ENCODE data around the gene RMI2.
"Not testable (repeated sequence)": the region's sequence is repeated elsewhere in the genome, so short reads cannot be mapped to it uniquely, and the experiment has no call there.

Gene RMI2

DNA sequence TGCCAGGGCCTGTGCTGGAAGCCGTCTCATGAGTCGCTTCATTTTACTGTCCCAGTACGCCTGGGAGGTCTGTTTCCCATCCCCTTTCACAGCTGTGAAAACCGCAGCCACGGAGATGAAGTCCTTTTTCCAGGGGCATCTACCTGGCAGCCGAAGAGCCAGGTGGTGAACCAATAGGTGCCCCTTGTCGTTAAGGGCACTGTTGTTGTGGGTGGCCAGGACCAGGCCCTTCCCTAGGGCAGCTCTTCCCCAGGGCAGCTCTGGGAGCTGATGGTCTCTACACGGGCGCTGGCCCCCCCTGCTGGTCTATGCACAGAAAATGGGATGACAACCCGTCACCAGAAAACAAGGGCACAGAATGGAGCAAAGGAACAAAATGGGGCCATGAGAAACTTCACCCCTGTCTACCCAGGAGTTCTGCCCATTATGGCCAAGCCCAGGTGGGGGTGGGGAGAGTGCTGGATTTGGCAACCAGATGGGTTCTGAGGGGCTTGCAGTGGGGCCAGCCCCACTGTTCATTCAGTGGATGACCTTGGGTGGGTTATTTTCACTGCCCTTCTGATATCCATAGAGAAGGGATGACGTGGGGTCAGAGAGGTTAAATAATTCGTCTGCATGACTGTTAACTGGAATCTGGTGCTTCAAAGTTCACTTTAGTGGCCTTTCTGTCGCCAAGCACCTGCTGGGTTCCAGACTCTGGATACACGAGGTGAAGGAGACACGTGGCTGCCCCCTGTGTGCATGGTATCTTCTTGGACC lies 11.5 kb downstream of the RMI2 start:
- peak; percentile 59 for DNase-seq

DNA sequence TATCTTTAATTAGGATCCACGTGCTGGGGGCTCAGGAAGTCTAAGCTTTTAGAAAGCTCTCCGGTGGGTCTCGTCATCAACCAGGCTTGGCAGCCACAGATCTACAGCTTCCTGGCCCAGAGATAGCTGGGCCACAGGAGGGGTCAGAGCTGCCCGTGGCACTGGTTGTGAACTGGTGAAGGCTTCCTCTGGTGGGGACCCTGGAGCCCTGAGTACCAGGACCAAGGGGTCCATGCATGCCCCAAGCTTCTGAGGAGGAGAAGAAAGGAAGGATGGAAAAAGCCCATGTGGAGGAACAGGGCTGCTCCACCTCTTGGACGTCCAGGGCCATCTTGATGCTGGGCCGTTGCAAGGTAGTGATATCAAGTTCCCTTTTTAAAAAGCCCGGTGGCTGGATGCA lies 13.3 kb downstream of the RMI2 start:
- DNase-seq, result no peak

DNA sequence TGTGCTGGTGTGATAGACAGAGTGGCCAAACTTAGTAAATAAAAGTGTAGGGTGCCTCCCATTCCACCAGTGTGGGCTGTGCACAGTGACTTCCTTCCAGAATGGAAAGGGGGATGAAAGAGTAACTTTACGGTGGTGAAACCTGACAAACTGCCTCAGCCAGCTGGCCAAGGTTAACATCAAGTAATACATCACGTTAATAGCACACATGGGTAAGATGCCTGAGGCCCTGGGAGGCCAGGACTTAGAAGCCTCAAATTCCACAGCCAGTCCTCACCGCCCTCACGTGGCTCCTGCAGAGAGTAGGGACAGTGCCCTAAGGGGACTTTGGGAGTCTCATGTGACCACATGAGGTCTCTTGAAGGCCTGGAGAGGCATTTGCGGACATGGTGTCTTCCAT lies 14.1 kb downstream of the RMI2 start:
- DNase-seq, result no peak

DNA sequence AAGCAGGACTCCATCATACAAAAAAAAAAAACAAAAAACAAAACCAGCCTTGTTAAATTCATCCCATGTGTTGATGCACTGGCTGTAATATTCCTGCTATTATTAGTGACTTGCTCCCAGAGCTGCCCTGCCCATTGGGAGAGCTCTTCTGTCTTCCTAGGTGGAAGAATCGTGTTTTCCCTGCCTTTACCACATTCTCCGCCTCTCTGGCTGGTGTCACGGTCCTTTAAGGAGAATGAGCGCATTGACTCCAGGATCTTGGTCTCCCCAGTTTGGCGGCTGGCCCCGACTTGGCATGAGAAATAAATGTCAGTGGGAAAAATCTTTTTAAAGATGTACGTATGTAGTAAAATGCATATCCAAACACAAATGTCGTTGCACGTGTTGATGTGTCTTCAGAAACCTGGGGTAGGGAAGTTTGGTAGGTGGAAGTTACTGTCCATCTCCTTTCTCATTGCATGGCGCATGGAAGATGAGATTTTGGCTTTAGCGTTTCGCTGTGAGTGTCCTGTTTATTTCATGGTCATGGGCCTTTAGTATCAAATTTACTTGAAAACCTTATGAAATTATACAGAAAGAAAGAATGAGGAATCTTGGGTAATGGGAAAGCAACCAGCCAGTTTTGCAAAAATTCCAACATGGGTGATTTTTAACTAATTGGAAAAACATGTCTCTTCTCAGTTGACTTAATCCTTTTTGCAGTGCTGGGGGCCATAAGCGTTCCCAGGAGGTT lies 15.5 kb downstream of the RMI2 start:
- DNase-seq, result no peak

DNA sequence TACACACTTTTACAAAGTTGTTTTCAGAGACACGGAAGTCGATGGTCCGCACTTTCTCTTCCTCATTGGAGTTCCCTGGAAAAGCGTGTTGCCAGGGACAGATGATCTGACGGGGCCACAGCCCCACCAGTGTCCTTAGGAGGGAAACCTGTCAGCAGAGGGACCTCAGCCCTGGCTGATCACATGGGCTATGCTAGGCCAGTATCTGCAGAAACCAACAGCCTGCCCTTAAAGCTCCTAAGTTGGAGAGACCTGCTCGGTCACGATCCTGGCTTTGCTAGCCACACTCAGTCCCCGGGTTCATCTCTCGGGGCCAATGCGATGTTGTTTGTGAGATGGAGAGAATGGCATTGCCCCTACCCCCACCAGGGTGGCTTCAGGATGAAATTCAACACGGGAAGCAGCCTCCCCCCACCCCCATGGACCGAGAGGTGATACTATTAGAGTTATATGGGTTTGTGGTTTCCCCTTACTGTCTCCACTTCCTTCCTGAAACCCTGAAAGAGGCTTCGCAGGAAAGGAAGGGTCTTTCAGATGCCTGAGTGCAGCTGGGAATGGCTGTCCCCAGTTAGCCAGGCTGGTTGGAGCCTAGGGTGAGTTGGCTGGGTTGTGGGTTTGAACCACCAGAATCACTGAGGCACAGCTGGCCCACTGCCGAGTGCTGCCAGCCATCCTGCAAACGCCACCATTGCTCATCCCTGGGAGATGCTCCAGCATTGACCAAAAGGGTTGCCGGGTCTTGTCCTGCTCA lies 16.6 kb downstream of the RMI2 start:
- peak; percentile 39 for DNase-seq

DNA sequence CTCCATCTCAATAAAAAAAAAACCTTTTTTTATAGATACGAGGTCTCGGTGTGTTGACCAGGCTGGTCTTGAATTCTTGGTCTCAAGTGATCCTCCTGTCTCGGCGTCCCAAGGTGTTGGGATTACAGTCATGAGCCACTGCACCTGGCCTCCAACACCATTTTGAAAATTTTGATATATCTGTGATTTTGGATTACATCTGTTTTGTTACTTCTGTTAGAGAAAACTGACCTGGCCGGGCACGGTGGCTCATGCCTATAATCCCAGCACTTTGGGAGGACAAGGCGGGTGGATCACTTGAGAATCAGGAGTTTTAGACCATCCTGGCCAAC lies 18.6 kb downstream of the RMI2 start:
- no peak for DNase-seq

DNA sequence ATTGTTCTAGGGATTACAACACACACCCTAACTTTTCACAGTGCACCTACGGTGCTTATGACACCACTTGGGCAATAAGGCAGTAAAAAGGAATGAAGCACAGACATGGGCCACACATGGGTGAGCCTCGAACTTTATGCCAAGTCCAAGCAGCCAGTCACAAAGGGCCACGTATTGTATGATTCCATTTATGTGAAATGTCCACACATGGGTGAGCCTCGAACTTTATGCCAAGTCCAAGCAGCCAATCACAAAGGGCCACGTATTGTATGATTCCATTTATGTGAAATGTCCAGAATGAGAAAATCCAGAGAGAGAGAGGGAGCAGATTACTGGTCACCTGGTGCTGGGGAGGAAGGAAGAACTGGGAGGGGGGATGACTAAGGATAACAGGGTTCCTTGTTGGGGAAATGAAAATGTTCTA lies 22.2 kb downstream of the RMI2 start:
- no peak for DNase-seq

DNA sequence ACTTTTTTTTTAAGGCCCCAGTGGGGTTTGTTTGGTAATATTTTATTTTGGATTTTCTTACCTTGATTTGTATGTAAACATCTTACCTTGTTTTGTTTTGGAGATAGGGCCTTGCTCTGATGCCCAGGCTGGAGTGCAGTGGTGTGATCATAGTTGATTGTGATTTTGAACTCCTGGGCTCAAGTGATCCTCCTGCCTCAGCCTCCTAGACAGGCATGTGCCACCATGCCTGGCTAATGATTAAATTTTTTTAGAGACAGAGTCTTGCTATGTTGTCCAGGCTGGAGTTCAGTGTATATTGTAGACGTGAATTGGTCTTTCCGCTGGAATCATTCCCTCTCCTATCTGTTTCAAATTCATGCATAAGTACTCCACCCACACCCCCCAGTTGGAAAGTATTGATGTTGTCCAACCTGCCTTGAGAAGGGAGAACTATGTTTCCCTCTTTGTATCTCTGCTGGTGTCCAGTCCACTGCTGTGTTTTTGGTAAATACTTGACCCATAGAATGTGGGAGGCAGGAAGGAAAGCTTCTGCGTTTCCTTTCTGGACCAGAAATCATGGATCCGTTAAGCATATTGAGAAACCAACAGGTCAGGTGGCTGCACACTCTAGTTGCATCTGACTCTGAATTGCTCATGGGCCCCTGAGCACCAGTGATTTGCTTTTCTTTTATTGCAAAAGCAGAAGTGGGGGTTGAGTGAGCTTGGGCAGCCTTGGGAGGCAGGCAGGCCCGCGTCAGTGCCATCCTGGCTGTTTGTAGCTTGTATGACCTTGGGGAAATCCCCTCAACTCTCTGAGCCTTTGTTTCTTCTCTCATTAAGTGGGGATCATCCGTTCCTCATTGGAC lies 25.0 kb downstream of the RMI2 start:
- DNase-seq, result no peak

DNA sequence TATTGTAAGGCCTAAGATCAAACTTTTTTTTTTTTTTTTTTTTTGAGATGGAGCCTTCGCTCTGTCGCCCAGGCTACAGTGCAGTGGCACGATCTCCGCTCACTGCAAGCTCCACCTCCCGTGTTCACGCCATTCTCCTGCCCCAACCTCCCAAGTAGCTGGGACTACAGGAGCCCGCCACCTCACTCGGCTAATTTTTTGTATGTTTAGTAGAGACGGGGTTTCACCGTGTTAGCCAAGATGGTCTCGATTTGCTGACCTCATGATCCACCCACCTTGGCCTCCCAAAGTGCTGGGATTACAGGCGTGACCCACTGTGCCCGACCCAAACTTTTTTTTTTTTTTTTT lies 25.6 kb downstream of the RMI2 start:
- not testable (repeated sequence) for DNase-seq

DNA sequence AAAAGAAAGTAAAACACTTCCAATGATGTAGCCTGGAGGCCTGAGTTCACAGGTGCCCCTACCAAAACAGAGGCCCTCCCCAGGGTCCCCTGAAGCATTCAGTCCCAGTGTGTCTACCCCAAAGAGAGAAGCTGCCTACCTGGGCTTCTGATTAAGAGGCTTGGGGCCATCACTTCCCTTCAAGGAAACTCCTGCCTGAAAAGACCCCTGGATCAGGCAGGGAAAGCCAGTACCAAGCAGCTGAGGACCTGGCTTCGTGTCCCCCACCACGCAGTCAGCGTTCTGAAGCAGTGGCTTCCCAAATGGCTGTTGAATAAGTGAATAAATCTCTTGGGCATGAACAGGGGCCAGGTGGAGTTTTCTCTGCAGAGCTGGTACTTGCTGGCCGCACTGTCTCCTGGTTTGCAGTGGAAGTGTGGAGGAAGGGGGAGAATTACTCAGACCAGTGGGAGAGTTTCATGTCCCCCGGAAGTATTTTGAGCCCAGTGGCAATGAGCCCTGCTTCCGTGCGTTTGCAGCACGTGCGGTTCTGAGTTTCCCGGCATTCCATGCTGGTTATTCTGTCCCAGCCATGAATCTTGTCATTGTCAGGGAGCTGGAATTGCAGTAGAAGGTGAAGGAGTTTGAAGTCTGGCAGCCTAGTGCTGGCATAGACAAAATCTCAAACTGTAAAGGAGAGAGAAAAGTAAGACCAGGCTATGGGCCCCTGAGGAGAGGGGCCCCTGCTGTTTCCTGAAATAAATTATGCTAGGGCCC lies 27.0 kb downstream of the RMI2 start:
- DNase-seq, result no peak

DNA sequence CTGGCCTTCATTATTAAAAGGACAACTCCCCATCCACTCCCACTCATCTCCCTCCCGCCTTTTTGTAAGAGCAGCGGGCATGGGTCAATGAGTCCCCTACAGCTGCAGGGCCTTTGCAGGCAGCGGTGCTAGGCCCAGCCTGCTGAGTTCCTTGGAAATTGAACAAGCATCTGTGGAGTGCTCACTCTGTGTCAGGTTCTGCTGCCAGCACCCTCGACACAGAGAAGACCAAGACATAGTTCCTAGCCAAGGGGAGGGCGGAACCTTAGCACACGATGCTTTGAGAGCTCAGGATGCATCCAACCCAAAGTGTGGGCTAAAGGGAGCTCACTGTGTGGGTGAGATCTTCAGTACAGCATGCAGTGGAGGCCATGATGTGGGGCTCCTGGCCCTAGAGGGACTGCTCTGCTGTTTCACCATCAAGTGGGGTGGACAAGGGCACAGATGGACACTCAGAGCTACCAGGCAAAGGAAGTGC lies 27.6 kb downstream of the RMI2 start:
- no peak for DNase-seq

DNA sequence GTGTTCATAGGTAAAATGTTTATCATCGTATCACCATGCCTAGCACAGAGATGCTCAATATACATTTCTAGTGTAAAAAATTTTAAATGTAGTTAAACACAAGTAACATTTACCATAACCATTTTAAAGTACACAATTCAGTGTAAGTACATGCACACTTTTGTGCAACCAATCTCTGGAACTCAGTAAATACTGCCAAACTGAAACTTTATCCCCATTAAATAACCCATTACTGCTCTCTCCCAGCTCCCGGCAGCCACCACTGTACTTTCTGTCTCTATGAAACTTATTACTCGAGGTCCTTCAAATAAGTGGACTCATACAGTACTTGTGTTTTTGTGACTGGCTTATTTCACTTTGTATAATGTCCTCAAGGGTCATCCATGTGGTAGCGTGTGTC lies 29.0 kb downstream of the RMI2 start:
- DNase-seq, result no peak

DNA sequence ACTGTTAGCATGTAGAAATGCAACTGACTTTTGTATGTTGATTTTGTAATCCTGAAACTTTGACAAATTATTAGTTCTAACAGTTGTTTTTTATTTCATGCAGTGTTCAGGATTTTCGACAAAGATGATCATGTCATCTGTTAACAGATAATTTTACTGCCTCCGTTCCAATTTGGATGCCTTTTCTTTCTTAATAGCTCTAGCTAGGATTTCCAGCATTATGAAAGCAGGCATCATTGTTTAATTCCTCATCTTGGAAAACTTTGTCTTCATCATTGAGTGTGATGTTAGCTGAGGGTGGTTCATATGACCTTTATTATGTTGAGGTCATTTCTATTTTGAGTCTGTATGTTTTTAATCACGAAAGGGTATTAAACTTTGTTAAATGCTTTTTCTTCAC lies 31.9 kb downstream of the RMI2 start:
- DNase-seq, result no peak

DNA sequence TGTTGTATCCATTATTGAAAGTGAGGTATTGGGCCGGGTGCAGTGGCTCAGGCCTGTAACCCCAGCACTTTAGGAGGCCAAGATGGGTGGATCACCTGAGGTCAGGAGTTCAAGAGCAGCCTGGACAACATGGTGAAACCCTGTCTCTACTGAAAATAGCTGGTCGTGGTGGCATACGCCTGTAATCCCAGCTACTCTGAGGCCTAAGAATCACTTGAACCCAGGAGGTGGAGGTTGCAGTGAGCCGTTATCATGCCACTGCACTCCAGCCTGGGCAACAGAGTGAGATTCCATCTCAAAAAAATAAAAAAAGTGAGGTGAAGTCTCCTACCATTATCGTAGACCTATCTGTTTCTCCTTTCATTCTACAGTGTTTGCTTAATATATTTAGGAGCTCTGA lies 33.7 kb downstream of the RMI2 start:
- DNase-seq, result not testable (repeated sequence)

DNA sequence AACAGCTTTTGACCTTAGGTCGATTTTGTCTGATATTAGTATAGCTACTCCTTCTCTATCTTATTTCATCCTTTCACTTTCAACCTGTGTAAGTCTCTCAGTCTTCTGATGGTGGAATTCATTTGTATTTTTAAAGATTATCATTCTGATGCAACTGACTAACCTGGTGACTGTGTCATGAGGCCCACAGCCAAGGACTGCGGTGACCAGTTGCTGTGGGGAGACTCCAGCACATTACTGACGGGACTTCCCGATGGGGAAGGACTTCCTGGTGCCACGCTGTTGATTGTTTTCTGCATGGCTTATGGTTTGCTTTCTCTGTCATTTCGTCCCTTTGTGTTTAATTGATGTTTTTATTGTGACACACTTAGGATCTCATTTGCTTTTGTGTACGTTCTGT lies 34.2 kb downstream of the RMI2 start:
- DNase-seq, result no peak

DNA sequence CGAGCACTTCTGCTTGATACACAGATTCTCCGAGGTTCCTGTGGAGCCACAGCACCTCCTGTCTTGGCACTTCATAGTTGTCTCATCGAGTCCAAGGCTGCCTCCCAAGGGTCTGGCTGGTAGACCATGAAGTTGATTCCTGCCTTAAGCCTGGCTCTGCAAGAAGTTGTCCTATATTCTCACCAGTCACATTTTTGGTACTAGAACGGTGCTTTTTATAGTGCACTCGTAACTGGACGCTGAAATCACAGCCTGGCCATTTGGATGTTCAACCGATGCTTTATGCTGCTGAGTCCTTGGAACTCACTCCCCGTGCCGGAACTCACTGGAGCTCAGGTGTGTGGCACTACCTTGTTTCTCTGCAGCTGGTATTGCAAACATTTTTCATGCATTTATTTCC lies 35.6 kb downstream of the RMI2 start:
- DNase-seq, result no peak

DNA sequence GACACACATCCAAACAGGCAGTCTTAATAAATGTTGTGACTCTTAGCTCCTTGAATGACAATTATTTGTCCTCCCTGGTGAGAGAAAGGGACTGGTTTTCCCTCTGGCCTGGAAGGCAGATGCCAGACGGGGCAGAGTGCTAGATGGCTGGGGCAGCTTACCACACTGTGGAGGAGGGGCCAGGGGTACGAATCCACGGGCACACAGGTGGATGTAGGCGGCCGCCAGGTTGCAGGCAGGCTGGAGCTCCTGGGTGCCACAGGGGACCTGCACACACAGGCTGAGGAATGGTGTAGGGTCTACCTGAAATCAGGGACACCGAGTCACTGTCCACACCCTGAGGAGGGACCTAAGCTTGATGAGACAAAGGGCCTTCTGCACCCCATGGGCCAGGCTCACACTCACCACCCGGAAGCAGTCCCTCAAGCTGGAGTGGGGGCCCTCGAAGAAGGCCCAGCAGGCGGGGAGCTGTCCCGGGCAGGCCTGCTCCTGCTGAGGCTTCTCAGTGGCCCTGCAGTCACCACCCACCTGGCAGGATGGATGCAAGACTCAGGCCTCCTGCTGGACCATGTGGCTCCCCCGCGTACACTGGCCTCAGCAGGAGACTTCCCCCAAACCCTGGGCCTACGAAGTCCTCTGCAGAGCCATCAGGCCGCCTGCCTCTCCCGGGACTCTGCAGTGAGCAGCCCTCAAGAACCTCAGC lies 38.4 kb downstream of the RMI2 start:
- no peak for DNase-seq

DNA sequence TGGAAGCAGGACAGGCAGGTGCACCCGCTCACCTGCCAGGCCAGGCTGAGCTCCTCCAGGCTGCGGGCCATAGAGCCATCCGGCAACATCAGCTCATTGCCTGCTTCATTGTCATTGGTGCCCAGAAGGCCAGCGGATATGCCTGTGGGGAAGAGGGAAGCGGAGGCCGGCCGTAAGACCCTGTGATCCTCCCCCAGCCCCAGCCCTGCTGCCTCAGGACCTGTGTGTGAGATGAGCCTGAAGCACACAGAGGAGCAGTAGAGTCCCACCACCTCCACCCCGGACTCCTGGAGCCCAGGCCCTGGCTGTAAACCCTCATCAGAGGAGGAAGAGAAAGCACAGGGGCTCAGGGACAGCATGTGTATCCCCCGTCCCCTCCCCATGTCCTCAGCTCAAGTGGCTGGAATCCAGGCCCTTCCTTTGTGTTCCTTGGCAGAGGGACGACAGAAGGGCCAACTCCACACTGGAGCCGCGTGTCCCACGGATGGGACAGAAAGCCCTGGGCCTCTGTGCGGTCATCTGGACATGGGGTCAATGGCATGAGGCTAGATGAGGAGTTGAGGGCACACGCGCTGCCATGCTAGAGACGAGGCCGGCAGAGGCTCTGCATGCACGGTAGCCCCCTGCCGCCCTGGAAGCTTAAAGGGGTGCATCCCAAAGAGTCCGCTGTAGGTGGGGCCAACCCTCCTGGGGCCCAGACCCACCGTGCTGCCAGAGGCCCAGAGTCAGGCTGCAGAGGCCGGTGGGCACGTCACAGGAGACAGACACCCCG lies 39.1 kb downstream of the RMI2 start:
- no peak for DNase-seq

DNA sequence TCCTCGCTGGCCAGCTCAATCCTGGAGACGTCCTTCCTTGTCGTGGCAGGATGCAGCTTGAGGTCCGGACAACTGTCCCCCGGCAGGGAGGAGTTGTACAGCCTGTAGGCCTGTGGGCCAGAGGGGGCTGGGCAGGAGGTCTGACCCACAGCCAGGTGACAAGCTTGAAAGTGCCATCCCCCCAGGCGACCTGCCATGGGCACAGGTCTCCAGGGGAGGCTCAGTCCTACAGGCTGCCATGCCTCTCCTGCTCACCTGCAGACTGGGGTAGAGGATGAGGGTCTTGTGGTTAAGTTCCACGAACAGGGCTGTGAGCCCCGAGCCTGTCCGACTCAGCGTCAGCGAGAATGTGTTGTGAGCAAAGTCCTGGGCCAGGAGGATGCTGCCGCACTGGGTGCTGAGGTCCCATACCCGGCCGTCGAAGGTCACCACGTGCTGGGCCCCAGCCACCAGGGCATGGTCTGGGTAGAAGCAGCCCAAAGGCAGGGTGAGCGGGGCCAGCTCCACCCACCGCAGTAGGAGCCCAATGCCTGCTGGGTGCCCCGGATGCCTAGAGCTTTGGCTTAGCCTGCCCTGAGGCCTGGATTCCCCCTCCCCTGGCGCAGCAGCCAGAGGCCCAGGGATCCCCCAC lies 39.8 kb downstream of the RMI2 start:
- DNase-seq, result no peak

DNA sequence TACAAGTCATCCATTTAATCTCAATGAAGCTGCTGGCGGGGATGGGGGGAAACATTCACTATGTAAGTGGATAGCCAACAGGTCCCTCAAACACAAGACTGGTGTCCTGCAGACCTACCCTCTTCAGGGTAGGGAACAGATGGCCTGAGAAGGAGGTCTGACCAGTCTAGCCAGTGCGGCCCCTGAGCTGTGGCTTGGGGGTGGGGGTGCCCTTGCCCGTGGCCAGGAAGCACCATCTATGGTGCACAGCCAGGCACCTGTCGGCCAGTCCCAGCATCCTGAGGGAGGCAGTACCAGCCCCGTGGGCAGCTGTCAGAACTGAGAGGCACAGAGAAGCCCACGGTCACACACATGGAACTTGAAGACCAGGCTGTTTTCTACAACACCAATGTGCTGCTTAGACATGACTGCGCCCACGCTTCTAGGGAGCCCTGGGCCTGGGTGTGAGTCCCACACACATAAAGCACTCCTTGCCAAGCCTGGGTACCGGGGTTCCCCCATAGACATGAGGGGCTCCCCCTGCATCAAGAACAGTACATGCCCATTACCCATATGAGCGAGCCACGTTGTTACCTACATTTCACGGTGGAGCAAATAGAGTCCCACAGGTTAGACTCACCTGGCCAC lies 40.9 kb downstream of the RMI2 start:
- no peak for DNase-seq

Measured in activated T-cell treated with anti-CD3 and anti-CD28 coated beads, Interleukin-2, amount 50 U/mL, for 1 hour (primary cell).